Left renal cortex interstitium (tissue), 4 donors: ENCODE data around the gene ALDH3A1. TPM values are rescaled to one million over a fixed set of nuclear protein-coding genes. Genes with fewer than 3 reads are reported as not detected.

Experiments
- DNase-seq, 4 donors: peaks; one replicate each; pipeline ENCODE4 v3.0.0-alpha.2; 2013; ENCODE audit warnings: low read depth in 4 of 4, low spot score in 2 of 4, missing footprints in 1 of 4
- polyA plus RNA-seq, 4 donors: library from polyadenylated mRNA; unstranded; fragments of 120-200 nt; gene quantifications; one replicate each; pipeline ENCODE4 v1.2.1, GENCODE V29; 2013; ENCODE audit not compliant: insufficient read length in 4 of 4

The ALDH3A1 gene
- polyA plus RNA-seq, 4 donors: 0.89 to 1.7 (median 1.2) TPM

- DNase-seq: no peak
These were observed 42.0 kb downstream of the ALDH3A1 start for GRCh38 chr17:19705771-19706770.

GRCh38 chr17:19705201-19705600 lies 42.9 kb downstream of the ALDH3A1 start:
- DNase-seq: no peak

- DNase-seq: no peak
These were observed 44.1 kb downstream of the ALDH3A1 start for GRCh38 chr17:19703828-19704613.

- DNase-seq: peak in 1 of 4 donors; percentile 65
These were observed 44.8 kb downstream of the ALDH3A1 start for GRCh38 chr17:19703106-19703827.

GRCh38 chr17:19702217-19702641 lies 45.9 kb downstream of the ALDH3A1 start:
- DNase-seq: no peak

Other genes starting within 250 kb of the ALDH3A1 start
- gene SLC47A1, start 214.4 kb downstream of the ALDH3A1 start, polyA plus RNA-seq: 10 to 100 TPM; 16.6 to 27.3 (median 21.5) TPM
- 100 to 1,000 TPM in 1 of 4 donors, 10 to 100 TPM in 3; 81.0 to 116 (median 90.0) TPM for gene ALDH3A2, start 99.5 kb downstream of the ALDH3A1 start, polyA plus RNA-seq
- 1 to 10 TPM; 6.3 to 8.6 (median 7.1) TPM for gene SLC47A2, start 31.7 kb downstream of the ALDH3A1 start, polyA plus RNA-seq
- gene ULK2, start 119.6 kb upstream of the ALDH3A1 start, polyA plus RNA-seq: 10 to 100 TPM; 27.8 to 36.2 (median 31.3) TPM
- 10 to 100 TPM; 25.7 to 36.3 (median 31.3) TPM for gene AKAP10, start 229.5 kb upstream of the ALDH3A1 start, polyA plus RNA-seq